NCI-H345 treated with DMSO at 0.1 percent for 48 hours (cell line): ENCODE measurements around the gene SMARCA1.

Experiments used
- DNase-seq: peaks from one replicate; lab custom pipeline; 2025; ENCODE audit not compliant: unreplicated experiment; lab: John Stamatoyannopoulos, UW

The SMARCA1 gene

DNA sequence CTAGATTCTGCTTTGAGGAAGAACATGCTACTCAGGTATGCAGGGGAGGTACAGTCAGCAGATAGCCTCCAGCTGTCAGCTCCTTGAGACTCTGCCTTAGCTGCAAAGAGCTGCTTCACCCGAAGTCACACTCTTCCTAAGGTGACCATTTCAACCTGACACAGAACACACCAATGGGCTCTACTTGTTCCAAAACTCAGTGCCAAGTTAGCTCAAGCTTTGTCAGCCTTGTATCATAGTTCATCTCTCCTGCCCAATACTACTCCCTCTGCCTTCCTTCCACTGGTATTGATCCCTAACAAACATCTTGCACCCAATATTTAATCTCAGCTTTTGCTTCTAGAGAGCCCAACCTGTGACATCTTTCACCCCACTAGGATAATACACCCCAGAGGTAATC is 7.8 kb upstream of the SMARCA1 start:
- no peak for DNase-seq

- DNase-seq, result no peak
Observed at GRCh38 chrX:129530410-129530809, 7.1 kb upstream of the SMARCA1 start.

DNA sequence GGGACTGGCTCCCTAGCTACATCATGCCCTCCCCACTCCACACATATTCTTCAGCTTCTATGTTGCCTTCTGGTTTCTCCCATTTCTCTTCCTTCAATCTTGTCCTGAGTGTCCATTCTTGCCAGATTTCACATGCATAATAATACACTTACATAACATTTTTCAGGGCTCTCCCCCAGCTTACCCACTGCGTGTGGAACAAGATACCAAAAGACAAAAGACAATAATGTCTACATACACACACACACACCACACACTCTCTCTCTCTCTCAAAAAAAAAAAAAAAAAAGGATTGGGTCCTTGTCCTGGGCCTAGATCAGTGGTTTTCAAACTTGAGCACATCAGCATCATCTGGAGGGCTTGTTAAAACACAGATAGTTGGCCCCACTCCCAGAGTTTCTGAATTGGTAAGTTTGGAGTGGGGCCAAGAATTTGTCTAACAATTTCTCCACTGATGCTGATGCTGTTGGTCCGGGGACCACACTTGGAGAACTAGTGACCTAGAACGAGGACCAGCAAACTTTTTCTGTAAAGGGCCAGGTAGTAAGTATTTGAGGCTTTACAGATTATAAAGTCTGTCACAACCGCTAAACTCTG is 6.5 kb upstream of the SMARCA1 start:
- peak; percentile 38 for DNase-seq

DNA sequence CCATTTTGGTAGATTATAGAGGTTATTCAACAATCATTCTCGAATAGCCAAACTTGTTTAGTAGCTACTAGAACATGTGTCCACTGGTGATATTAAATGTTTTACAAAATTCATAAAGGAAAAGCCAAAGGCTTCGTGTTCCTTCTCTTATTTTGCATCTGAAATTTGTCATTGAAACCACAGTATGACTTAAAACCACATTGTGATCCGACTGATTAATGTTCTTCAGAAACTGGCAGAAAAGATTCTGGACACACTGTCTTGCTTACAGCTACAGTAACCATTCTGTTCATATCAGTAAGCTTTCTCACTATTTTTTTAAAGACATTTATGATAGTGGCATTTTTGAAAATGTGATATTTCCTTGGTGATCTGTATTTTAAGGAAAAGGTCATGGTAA is 2.6 kb upstream of the SMARCA1 start:
- DNase-seq, result no peak

- no peak for DNase-seq
Observed at GRCh38 chrX:129525162-129525561, 1.9 kb upstream of the SMARCA1 start.

GRCh38 chrX:129524250-129524850 is 1.1 kb upstream of the SMARCA1 start:
- no peak for DNase-seq

DNA sequence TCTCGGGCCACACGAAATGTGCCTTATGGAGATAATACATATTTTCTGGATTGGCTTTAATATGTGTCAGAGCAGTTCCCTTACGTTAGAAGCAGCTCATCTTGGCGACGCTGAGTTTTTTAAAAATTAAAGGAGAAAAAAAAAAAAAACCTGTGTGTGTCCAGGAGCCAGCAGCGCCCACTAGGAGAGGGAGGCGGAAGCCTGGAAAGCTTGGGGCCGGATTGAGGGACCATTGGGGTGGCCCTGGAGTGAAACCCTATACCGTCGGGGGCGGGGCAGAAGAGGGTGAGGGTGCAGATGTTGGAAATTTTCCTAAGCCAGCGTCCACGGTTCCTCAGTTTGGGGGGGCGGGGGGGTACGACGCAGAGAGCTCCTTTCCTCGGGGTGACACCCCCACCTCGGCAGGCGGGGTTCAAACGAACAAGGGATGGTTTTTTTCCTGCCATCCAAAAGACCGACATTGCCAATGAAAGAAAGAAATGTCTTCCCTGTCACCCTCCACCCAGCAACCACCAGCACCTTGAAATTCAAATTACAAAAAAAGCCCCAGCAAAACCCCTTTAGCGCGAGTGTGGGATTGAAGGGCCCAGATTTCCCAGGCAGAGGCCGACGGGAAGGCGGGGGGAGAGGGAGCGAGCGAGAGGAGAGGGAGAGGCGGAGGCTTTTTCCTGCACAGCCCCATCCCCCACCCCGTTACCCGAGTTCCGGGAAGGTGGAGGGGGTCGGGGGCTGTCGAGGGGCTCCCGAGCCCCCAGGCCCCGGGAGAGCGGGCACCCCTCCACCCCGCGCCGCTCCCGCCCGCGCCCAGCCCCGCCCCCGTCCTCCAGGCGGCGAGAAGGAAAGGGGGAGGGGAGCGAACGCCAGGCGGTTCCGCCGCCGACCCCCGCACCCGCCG is 859 bp downstream of the SMARCA1 start:
- DNase-seq, result peak; percentile 4

DNA sequence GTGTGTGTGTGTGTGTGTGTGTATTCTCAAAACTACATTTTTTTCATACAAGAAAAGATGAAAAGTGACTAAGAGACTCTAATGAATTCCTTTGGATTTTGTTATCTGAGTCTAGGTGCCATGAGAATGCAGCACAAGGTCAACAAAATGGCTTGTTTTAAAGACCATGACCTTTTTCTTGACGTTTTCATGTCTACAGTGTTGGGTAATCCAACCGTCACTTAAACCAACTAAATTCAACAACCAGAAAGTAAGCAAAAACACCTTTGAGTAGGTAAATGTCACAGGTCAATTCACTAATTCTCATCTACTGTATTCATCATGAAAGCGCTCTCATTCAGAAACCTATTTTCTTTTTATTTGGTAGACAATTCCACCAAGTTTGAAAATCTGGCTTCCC is 3.1 kb downstream of the SMARCA1 start:
- no peak for DNase-seq

- DNase-seq, result no peak
Observed at GRCh38 chrX:129516402-129516801, 6.9 kb downstream of the SMARCA1 start.

DNA sequence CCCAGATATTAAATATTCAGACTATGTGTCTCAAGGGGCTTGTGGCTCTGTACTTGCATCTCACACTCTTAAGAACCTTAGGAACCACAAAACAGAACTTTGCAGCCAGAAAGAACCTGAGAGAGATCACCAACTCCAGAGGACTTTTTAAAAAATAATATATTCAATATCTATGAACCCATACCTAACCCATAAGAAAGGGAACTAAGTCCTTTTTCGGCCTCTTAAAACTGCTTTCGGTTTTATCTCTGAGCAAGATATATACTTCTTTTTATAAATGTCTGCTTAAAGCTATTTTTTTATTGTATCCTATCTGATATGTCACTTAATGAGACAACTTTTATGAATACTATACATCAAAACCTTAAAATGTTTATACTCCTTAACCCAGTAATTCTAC is 10.9 kb downstream of the SMARCA1 start:
- DNase-seq, result no peak

- no peak for DNase-seq
Observed at GRCh38 chrX:129511689-129512088, 11.6 kb downstream of the SMARCA1 start.

DNA sequence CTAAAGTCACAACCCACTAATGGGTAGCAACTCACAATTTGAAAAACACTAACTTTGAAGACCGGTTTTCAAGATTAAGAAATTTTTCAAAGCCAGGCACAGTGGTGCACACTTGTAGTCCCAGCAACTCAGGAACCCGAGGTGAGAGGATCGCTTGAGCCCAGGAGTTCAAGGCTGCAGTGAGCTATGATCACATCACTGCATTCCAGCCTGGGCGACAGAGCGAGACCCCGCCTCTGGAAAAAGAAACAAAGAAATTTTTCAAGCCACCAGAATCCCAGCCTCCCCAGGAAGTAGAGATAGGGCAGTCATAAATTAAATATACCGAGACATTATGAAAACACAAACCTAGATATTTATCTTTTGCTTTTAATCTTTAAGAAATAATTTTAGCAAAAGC is 13.0 kb downstream of the SMARCA1 start:
- no peak for DNase-seq

DNA sequence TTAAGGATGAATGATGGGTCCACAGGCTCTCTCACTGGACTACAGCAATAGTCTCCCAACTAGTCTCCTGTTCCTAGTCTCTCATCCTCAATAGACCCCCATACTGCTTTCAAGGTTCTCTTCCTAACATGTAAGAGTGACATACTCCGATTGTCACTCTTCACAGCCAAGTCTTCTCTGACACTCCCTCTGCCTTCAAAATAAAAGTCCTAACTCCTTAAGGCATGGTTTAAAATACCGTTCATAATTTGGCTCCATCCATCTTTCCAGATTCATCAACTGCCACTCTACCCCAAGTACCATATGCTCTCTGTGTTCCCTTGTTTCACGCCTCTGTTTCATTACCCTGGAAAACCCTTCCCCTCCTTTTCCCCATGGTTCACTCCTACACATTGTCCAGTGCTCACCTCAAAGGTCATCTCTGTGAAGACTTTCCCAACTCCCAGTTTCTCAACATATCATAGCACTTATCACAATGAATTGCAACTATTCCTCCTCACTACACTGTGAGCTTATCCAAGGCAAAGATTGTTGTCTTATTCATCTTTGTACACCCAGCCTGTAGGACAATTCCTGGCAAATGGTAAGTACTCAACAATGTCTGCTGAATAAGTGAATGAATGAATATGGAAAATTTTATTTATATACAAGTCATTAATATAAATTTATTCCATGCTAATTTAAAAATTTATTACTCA is 26.0 kb downstream of the SMARCA1 start:
- DNase-seq, result no peak

- DNase-seq, result no peak
Observed at GRCh38 chrX:129496625-129497024, 26.7 kb downstream of the SMARCA1 start.

DNA sequence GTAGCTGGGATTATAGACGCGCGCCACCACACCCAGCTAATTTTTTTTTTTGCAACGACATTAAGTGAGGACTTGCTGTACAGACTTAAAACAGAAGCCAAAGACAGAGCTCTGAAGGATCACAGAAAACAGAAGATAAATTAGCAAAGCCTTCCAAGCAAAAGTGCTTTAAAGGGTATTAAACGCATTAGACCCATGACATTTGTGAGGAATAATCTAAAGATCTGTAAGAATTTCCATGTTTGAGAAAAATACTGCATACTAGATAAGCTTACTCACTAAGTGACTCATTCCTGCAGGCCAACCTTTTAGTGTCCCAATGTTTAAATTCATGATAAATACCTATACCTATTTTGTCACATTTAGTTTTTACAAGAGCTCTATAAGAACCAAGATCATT is 27.4 kb downstream of the SMARCA1 start:
- no peak for DNase-seq

DNA sequence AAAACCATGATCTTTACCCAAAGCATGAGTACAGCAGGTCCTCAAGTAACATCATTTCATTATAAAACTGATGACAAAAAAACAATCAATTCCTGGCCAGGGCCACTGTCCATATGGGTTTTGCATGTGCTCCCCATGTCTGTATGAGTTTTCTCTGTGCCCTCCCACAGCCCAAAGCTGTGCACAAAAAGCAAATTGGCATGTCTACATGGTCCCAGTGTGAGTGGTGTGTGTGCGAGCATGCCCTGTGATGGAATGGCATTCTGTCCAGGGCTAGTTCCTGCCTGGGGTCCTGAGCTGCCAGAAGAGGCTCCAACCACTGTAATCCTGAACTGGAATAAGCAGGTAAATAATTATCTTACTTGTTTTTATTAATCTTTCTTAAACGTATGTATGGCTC is 28.4 kb downstream of the SMARCA1 start:
- no peak for DNase-seq

DNA sequence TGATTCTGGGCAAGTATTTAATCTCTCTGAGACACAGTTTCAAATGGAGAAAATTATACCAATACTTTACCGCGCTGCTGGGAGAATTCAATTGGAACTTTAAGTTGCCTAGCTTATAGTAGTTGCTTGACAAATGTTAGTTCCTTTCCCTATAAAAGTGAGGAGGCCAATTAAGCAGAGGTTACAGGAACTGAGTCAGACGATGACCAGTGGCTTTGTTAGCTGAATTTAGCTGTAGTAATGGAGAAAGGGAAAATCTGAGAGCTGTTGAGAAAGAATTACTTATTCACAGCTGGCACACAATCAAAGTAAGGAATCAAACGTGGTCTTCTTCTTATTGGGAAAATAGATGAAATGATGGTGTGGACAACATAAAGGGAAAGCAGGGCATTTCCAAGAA is 29.6 kb downstream of the SMARCA1 start:
- DNase-seq, result no peak

DNA sequence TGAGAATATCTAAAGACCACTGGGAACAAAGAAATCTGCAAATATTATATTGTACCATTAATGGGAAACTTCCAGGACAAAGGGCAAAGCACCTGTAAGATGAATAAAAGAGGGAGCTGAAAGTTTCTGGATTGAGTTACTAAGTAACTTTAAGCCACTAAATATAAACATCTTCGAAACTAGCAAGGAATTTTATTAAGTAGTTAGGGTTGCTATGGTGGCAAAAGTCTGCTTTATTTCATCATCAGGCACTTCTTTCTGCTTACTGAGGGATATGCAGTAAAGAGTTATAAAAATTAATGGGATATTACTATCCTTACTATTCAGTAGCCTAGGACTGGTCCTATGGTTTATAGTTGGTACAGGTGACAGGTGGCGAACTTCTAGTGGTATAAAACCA is 33.0 kb downstream of the SMARCA1 start:
- DNase-seq, result no peak

DNA sequence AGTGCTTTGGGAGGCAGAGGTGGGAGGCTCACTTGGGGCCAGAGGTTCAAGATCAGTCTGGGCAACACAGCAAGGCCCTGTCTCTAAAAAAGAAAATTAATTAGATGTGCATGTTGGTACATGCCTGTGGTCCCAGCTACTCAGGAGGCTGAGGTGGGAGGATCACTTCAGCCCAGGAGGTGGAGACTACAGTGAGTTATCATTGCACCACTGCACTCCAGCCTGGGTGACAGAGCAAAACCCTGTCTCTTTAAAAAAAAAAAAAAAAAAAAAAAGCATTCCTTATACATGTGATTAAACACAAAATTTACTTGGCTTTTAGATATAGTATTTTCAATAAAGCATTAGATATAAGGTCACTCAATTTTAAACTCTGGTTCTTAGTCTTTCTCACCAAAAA is 34.9 kb downstream of the SMARCA1 start:
- DNase-seq, result no peak

- no peak for DNase-seq
Observed at GRCh38 chrX:129480889-129481288, 42.4 kb downstream of the SMARCA1 start.

- no peak for DNase-seq
Observed at GRCh38 chrX:129478516-129478915, 44.8 kb downstream of the SMARCA1 start.

DNA sequence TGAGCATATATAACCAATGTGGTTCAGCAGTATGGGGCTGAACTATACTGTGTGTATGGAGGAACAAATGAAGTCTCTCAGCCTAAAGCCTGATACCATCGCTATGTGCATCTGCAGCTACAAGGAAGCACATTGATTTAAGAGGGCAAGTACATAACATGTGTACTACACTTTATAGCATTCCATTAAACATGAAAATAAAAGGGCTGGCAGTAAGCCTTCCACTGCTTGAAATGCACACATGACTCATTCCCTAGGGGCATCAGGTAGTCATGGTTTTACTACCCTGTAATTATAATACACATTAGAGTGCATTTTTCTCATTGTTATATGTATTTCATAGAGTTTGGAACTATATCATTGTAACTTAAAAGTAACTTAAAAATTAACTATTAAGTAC is 51.2 kb downstream of the SMARCA1 start:
- no peak for DNase-seq
